ENCODE results near the gene BACE1. TPM values are rescaled to one million over a fixed set of nuclear protein-coding genes. Genes with fewer than 3 reads are reported as not detected.

The BACE1 gene
- total RNA-seq (10 to 100 TPM; 34.8 to 50.3 TPM), polyA plus RNA-seq (ENCODE audit: insufficient read length in 2 of 2) (10 to 100 TPM; 97.8 to 99.5 TPM)
- long read RNA-seq, donor 1, full-length matches to known transcripts: 20 of 26 reads
- long read RNA-seq, donor 1, partial matches to known transcripts: 6 of 26 reads
- long read RNA-seq, donor 1, other reads (novel, unspliced or antisense): 0 of 26 reads
- long read RNA-seq, donor 2, full-length matches to known transcripts: 10 of 10 reads
- long read RNA-seq, donor 2, partial matches to known transcripts: 0 of 10 reads
- long read RNA-seq, donor 2, other reads (novel, unspliced or antisense): 0 of 10 reads
- long read RNA-seq, donor 3, full-length matches to known transcripts: 10 of 10 reads
- long read RNA-seq, donor 3, partial matches to known transcripts: 0 of 10 reads
- long read RNA-seq, donor 3, other reads (novel, unspliced or antisense): 0 of 10 reads
- long read RNA-seq, donor 4, partial matches to known transcripts: 23 of 23 reads
- long read RNA-seq, donor 4, other reads (novel, unspliced or antisense): 0 of 23 reads

DNA sequence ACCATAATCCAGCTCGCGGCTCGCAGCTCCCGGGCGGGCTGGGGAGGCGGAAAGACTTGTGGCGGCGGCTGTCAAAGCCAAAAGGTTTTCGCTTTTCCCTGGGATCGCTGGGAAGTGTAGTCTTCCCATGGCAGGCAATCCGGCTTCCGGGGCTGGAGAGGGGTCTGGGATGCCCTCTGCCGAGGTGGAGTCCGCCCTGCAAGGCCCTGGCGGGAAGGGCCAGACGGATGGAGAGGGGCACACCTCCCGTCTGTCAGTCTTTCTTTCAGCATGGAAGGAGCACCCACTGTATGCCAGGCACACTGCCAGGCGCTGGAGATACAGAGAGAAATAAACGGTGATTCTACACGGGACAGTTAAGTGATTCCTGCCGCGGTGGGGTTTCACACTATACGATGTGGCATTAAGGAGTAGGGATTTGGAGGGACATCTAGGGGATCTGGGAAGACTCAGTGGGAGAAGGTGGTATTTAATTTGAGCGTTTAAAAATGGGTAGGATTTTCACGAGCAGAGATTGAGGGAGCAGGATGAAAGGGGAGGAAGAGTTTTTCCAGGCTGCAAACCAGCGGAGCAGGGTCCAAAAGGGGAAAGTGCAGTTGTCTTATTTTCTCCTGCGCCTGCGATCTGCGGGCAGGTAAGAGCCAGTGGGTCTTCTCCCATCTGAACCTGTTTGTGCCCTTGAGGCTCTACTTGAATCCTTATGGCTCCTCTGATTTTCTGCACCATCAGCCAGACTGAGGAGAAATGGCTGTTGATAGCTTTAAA is at the start of gene BACE1:
TSS of gene BACE1 (minus strand) at position 60 of the 765 bp plus-strand sequence. CDS start 461 bp downstream, outside the sequence.
- peak within 1 kb of the TSS; percentile 33 for H3K27ac ChIP-seq (ENCODE audit: low read depth, low read length)
- peak; percentile 70 to 97 (median 82) for DNase-seq (ENCODE audit: low read depth in 4 of 6, low spot score in 6 of 6)
- peak within 1 kb of the TSS; percentile 68 for H3K4me3 ChIP-seq (ENCODE audit: low read depth, low read length)
- H3K36me3 ChIP-seq (ENCODE audit: control insufficient read depth, insufficient read depth, low read length): peaks cover 7% of the 10 kb centered on the region
- no peaks in the 10 kb centered on the region for H3K27me3 ChIP-seq (ENCODE audit: control insufficient read depth, insufficient read depth, low read length)
- H3K4me1 ChIP-seq (ENCODE audit: control insufficient read depth, insufficient read depth, low read length): peaks cover 27% of the 10 kb centered on the region
- WGBS (ENCODE audit: insufficient coverage): 7% methylated on average over 28 of the region's 29 CpGs
- H3K9me3 ChIP-seq (ENCODE audit: control insufficient read depth, insufficient read depth, low read length): no peaks in the 10 kb centered on the region

DNA sequence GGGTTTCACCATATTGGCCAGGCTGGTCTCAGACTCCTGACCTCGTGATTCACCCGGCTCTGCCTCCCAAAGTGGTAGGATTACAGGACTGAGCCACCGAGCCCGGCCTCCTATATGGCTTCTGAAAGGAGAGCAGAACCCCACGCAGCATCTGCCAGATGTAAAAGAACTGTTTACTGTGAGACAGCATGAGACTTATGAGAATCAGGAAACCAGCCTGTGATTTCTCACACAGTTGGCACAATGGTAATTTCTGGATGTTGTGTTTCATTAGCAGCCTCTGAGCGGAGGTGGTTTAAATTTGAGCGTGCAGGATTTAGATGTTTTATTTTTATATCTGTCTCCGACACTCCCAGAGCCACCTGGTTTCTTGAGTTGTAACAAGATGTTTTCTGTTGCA is 45.4 kb upstream of the BACE1 start:
- H3K4me1 ChIP-seq (ENCODE audit: control insufficient read depth, insufficient read depth, low read length): no peaks in the 10 kb centered on the region

DNA sequence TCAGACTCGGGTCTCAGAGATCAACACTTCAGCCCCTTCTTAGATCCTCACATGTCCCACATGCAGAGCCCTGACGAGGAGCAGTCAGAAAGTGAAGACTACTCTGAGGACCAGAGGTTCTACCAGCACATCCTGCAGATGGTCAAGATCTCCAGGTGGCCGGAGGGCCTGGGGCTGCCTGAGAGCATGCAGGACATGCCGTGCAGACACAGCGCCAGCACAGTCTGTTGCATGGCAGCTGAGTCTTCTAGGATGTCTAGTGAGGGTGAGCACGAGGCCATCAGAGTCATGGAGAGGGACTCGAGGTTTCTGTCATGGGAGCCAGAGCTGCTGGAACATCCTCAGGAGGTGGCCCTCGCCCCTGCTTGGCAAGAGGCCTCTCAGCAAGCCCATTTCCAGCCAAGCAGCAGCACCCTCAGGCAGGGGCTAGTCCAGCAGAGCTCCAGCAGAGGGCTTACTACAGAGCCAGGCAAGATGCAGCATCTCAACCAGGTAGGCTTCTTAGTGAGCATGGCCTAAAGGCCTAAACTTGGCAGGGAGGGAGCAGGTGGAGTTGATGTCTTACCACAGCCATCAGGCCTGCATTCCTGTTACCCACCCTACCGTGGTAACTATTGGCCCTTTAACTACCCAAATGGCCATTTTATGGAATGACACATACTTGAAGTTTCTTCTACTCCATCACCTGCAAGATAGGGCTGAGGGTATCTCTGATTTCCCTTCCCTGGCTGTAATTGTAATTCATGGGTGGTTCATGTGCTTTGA is 40.3 kb upstream of the BACE1 start:
- DNase-seq (ENCODE audit: low read depth in 4 of 6, low spot score in 6 of 6): no peak
- H3K36me3 ChIP-seq (ENCODE audit: control insufficient read depth, insufficient read depth, low read length): peaks cover 44% of the 10 kb centered on the region
- 97% methylated on average over 8 of the region's 9 CpGs for WGBS (ENCODE audit: insufficient coverage)

More for the DNA sequence above, 45.4 kb upstream of the BACE1 start:
- DNase-seq (ENCODE audit: low read depth in 4 of 6, low spot score in 6 of 6): peak in 1 of 6 donors; percentile 32
- Histone ChIP-seq H3K36me3 (ENCODE audit: control insufficient read depth, insufficient read depth, low read length) (peaks cover 24% of the 10 kb centered on the region), H3K27me3 (ENCODE audit: control insufficient read depth, insufficient read depth, low read length) (no peaks in the 10 kb centered on the region), H3K27ac (ENCODE audit: low read depth, low read length) (no peak overlapping the region), H3K9me3 (ENCODE audit: control insufficient read depth, insufficient read depth, low read length) (no peaks in the 10 kb centered on the region), H3K4me3 (ENCODE audit: low read depth, low read length) (no peak overlapping the region)
- WGBS (ENCODE audit: insufficient coverage): 73% methylated on average over 7 of the region's 8 CpGs

DNA sequence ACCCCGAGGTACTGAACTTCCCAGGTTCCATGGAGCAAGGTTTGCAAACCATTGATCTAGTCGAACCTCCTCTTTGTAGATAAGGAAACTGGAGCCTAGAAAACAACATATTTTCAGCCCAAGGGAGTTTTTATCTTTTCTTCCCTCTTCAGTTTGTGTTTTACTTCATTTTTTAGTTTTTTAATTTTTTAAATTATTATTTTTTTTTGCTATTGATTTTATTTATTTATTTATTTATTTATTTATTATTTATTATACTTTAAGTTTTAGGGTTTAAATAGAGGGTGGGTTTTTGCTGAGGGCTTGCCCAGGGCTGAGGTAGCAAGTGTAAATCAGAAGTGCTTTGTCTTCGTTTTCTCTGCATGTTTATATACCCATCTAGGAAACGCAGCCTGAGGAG is 38.5 kb upstream of the BACE1 start:
- no peak for DNase-seq (ENCODE audit: low read depth in 4 of 6, low spot score in 6 of 6)
- Histone ChIP-seq H3K27ac (ENCODE audit: low read depth, low read length) (no peak overlapping the region), H3K4me1 (ENCODE audit: control insufficient read depth, insufficient read depth, low read length) (no peaks in the 10 kb centered on the region), H3K36me3 (ENCODE audit: control insufficient read depth, insufficient read depth, low read length) (peaks cover 40% of the 10 kb centered on the region), H3K9me3 (ENCODE audit: control insufficient read depth, insufficient read depth, low read length) (no peaks in the 10 kb centered on the region), H3K4me3 (ENCODE audit: low read depth, low read length) (no peak overlapping the region), H3K27me3 (ENCODE audit: control insufficient read depth, insufficient read depth, low read length) (no peaks in the 10 kb centered on the region)
- no CpG with 5 or more reads among the region's 4 CpGs for WGBS (ENCODE audit: insufficient coverage)

More for the DNA sequence above, 40.3 kb upstream of the BACE1 start:
- Histone ChIP-seq H3K4me3 (ENCODE audit: low read depth, low read length) (no peak overlapping the region), H3K27me3 (ENCODE audit: control insufficient read depth, insufficient read depth, low read length) (no peaks in the 10 kb centered on the region), H3K27ac (ENCODE audit: low read depth, low read length) (no peak overlapping the region), H3K4me1 (ENCODE audit: control insufficient read depth, insufficient read depth, low read length) (no peaks in the 10 kb centered on the region), H3K9me3 (ENCODE audit: control insufficient read depth, insufficient read depth, low read length) (no peaks in the 10 kb centered on the region)

DNA sequence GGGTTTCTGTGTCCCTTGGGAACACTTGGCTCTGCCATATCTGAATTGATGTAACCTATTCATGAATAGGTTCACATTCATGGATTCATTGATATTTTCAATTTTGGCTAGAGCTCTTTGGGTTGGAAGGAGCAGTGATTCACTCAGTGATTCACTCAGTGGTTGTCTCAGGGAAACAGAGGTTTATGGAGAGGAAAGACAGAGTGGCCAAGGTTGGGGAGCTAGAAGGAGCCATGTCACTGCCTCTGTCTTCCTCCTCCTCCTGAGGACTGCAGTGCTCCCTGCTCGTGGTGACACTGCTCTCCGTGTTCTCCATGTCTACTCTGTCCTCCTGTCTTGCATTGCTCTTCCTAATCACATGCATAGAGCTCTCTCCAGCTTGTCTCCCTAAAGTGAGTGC is 29.0 kb upstream of the BACE1 start:
- Histone ChIP-seq H3K36me3 (ENCODE audit: control insufficient read depth, insufficient read depth, low read length) (peaks cover 35% of the 10 kb centered on the region), H3K27ac (ENCODE audit: low read depth, low read length) (no peak overlapping the region), H3K4me1 (ENCODE audit: control insufficient read depth, insufficient read depth, low read length) (no peaks in the 10 kb centered on the region), H3K27me3 (ENCODE audit: control insufficient read depth, insufficient read depth, low read length) (no peaks in the 10 kb centered on the region), H3K4me3 (ENCODE audit: low read depth, low read length) (no peak overlapping the region), H3K9me3 (ENCODE audit: control insufficient read depth, insufficient read depth, low read length) (no peaks in the 10 kb centered on the region)
- no peak for DNase-seq (ENCODE audit: low read depth in 4 of 6, low spot score in 6 of 6)
- WGBS (ENCODE audit: insufficient coverage): 100% methylated on average over 2 of the region's 2 CpGs

DNA sequence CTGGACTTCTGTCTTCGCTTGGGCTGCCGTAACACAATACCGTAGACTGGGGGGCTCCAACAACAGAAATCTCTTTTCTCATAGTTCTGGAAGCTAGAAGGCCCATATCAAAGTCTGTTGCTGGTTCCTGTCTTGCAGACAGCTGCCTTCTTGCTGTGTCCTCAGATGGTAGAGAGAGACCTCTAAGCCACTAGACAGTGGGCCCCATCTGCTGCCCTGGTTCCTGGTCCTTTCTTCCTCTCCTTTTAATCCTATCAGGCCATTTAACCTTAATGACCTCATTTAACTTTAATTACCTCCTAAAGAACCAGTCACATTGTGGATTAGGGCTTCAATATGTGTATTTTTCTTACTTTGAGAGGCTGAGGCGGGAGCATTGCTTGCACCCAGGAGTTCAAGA is 21.0 kb upstream of the BACE1 start:
- H3K27ac ChIP-seq (ENCODE audit: low read depth, low read length): no peak overlapping the region
- no peaks in the 10 kb centered on the region for H3K4me1 ChIP-seq (ENCODE audit: control insufficient read depth, insufficient read depth, low read length)
- peaks cover 28% of the 10 kb centered on the region for H3K36me3 ChIP-seq (ENCODE audit: control insufficient read depth, insufficient read depth, low read length)
- H3K4me3 ChIP-seq (ENCODE audit: low read depth, low read length): no peak overlapping the region
- no peaks in the 10 kb centered on the region for H3K9me3 ChIP-seq (ENCODE audit: control insufficient read depth, insufficient read depth, low read length)
- no peak for DNase-seq (ENCODE audit: low read depth in 4 of 6, low spot score in 6 of 6)
- H3K27me3 ChIP-seq (ENCODE audit: control insufficient read depth, insufficient read depth, low read length): no peaks in the 10 kb centered on the region
- 100% methylated on average over 3 of the region's 4 CpGs for WGBS (ENCODE audit: insufficient coverage)

DNA sequence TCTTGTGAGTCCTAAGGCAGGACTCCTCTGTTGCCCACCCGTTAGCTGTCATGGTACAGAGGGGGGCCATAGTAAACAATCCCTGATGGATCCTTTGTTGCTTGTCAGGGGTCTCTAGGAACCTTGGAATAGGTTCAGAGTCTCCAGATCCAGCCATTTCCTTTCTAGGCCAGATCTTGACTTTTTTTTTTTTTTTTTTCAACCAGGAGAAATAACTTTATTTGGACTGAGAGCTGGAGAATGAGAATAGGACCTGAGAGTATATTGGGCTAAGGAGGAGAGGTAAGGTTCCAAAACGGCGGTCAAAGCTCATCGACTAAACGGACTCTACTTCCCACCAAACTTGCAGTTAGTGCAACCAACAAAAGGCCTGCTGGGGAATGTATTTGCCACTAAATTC is 19.3 kb upstream of the BACE1 start:
- DNase-seq (ENCODE audit: low read depth in 4 of 6, low spot score in 6 of 6): no peak
- peaks cover 25% of the 10 kb centered on the region for H3K36me3 ChIP-seq (ENCODE audit: control insufficient read depth, insufficient read depth, low read length)
- no peak overlapping the region for H3K27ac ChIP-seq (ENCODE audit: low read depth, low read length)
- H3K4me1 ChIP-seq (ENCODE audit: control insufficient read depth, insufficient read depth, low read length): peaks cover under 1% of the 10 kb centered on the region
- H3K27me3 ChIP-seq (ENCODE audit: control insufficient read depth, insufficient read depth, low read length): no peaks in the 10 kb centered on the region
- 96% methylated on average over 4 of the region's 5 CpGs for WGBS (ENCODE audit: insufficient coverage)
- no peaks in the 10 kb centered on the region for H3K9me3 ChIP-seq (ENCODE audit: control insufficient read depth, insufficient read depth, low read length)
- no peak overlapping the region for H3K4me3 ChIP-seq (ENCODE audit: low read depth, low read length)

DNA sequence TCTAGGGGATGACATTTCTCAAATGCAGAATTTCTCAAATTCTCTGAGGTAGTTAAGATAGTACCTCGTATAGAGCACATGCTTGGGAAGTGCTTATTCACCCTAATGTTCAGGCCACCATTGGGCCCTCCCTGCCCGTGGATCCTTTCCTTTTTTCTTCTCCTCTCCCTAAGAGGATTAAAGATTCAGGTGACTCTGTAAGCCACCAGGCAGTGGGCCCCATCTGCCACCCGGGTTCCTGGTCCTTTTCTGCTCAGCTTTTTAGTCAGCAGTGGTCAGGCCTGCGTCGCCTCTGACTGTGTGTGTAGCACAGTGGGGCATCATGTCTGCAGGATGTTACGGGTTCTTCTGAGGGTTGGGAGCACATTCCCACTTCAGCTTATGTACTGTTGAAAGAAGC is 18.8 kb upstream of the BACE1 start:
- Histone ChIP-seq H3K4me1 (ENCODE audit: control insufficient read depth, insufficient read depth, low read length) (peaks cover 4% of the 10 kb centered on the region), H3K9me3 (ENCODE audit: control insufficient read depth, insufficient read depth, low read length) (no peaks in the 10 kb centered on the region), H3K27me3 (ENCODE audit: control insufficient read depth, insufficient read depth, low read length) (no peaks in the 10 kb centered on the region), H3K36me3 (ENCODE audit: control insufficient read depth, insufficient read depth, low read length) (peaks cover 22% of the 10 kb centered on the region), H3K4me3 (ENCODE audit: low read depth, low read length) (no peak overlapping the region), H3K27ac (ENCODE audit: low read depth, low read length) (no peak overlapping the region)
- WGBS (ENCODE audit: insufficient coverage): 100% methylated on average over 3 of the region's 6 CpGs
- no peak for DNase-seq (ENCODE audit: low read depth in 4 of 6, low spot score in 6 of 6)

DNA sequence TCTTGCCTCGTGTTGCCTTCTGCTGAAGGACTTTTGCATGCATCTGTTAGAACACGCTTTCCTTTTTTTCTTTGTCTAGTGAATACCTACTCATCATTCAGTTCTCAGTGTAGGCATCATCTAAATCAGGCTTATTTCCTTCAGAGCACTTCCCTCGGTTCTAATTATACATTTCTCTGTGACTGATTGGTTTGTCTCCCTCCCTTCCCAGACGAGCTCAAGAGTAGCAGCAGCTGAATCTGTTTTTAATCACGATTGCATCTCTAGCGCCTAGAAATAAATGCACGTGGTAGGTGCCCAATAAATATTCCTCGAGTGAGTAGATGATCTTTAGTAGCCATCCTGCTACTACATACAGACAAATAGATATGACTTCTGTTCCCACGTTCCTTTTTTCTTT is 17.9 kb upstream of the BACE1 start:
- WGBS (ENCODE audit: insufficient coverage): 59% methylated on average over 6 of the region's 9 CpGs
- no peak overlapping the region for H3K27ac ChIP-seq (ENCODE audit: low read depth, low read length)
- H3K4me1 ChIP-seq (ENCODE audit: control insufficient read depth, insufficient read depth, low read length): peaks cover 11% of the 10 kb centered on the region
- no peaks in the 10 kb centered on the region for H3K27me3 ChIP-seq (ENCODE audit: control insufficient read depth, insufficient read depth, low read length)
- H3K9me3 ChIP-seq (ENCODE audit: control insufficient read depth, insufficient read depth, low read length): no peaks in the 10 kb centered on the region
- peak in 2 of 6 donors; percentile 38 to 75 for DNase-seq (ENCODE audit: low read depth in 4 of 6, low spot score in 6 of 6)
- peaks cover 19% of the 10 kb centered on the region for H3K36me3 ChIP-seq (ENCODE audit: control insufficient read depth, insufficient read depth, low read length)
- H3K4me3 ChIP-seq (ENCODE audit: low read depth, low read length): no peak overlapping the region

All from spinal cord (tissue), 10 donors.